ENCODE measurements around the gene CLIC4. TPM values are rescaled to one million over a fixed set of nuclear protein-coding genes. Genes with fewer than 3 reads are reported as not detected.
"Not testable (repeated sequence)": the region's sequence is repeated elsewhere in the genome, so short reads cannot be mapped to it uniquely, and the experiment has no call there.

CLIC4 gene
- total RNA-seq, 1 donor from 2014 or later = 526 TPM

- DNase-seq (ENCODE audit: extremely low read depth, low read depth, low spot score) = peak; percentile 91
These were observed 24.7 kb downstream of the CLIC4 start for GRCh38 chr1:24769656-24770651.

GRCh38 chr1:24770881-24771280, 25.6 kb downstream of the CLIC4 start:
- DNase-seq (ENCODE audit: extremely low read depth, low read depth, low spot score) = no peak

DNA sequence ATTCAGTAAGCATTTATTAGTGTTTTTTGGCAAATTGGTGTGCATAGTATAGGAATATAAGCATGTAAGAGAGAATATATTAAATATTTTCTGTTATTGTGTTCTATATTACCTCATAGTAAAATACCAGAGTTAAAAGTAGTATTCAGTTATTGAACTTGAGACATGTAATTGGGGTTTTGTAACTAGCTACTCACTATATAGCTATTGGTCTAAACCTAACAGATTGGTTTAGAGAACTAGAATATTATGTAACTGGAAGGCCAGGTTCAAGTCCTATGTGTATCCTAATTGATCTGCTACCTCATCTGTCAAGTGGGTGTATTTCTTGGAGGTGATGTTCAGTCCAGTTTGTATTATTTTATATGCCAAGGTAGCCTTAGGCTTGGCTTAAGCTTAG, 26.3 kb downstream of the CLIC4 start:
- no peak for DNase-seq (ENCODE audit: extremely low read depth, low read depth, low spot score)

- no peak for DNase-seq (ENCODE audit: extremely low read depth, low read depth, low spot score)
These were observed 28.4 kb downstream of the CLIC4 start for GRCh38 chr1:24773618-24774017.

DNA sequence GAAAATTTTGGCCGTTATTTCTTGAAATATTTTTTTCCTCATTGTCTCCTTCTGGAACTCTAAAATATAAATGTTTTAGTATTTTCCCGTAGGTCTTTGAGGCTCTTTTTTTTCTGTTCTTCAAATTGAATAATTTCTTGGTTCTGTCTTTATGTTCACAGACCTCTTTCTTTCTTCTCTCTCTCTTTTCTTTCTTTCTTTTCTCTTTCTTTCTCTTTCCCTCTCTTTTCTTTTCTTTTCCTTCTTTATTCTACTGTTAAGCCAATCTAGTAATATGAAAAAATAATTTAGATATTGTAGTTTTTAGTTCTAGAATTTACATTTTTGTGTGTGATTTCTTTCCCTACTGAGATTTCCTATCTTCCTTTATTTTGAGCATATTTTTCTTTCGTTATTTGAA, 30.1 kb downstream of the CLIC4 start:
- DNase-seq (ENCODE audit: extremely low read depth, low read depth, low spot score) = no peak

DNA sequence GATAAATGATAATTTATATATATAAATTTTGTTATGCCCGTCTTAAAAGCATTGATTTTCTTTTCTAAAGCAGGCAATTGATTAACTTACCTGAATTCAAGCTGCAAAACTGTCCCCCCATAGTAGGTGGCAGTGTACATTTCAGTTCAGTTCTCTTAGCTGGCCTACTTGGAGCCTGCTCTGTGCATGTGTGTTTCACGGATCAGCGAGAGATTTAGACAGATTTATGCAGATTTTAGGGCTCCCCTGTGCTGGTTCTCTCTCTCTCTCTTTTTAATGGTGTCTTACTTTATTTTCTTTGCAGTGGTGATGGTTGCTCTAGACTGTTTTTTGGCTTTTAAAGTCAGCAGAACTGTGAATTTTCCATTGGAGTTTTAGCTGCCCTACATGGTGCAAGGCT, 30.7 kb downstream of the CLIC4 start:
- no peak for DNase-seq (ENCODE audit: extremely low read depth, low read depth, low spot score)

DNA sequence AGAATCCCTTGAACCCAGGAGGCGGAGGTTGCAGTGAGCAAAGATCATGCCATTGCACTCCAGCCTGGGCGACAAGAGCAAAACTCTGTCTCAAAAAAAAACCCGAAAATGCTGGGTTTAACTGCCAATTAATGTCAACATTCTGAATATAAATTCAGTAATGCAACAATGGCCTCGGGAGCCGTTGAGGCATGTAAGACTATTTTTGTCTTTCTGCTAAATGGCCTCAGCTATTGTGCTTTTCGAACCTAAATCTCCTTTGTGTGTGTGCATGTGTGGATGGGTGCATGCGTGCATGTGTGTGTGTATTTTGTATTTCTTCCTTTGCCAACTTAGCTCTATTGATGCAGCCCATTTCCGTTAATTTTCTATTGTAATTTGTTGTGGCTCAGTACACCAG, 31.6 kb downstream of the CLIC4 start:
- no peak for DNase-seq (ENCODE audit: extremely low read depth, low read depth, low spot score)

DNA sequence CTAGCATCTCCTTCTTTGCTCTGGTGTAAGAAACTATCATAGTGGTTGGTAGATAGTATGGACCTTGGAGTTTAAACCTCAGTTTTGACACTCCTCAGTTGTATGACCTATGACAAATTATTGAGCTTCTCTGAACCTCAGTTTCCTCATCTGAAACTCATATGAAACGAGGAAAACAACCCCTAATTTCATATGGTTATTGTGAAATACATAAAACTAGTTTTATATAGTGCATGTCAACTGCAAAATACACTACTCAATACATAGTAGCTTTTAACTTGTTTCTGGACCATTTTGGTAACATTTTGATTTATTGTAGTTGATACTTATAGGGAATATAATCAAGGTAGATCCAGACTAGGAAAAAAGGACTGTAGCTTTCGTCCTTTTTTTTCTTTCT, 32.9 kb downstream of the CLIC4 start:
- DNase-seq (ENCODE audit: extremely low read depth, low read depth, low spot score) = no peak

DNA sequence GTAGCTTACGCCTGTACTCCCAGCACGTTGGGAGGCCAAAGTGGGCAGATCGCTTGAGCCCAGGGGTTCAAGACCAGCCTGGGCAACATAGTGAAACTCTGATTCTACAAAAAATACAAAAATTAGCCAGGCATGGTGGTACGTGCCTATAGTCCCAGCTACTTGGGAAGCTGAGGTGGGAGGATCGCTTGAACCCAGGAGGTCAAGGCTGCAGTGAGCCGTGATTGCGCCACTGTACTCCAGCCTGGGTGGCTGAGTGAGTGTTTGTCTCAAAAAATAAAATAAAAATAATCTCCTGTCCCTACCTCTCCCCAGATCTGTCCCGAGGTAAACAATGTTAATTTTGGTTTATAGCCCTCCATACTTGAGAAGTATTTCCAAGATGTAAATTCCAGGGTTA, 34.0 kb downstream of the CLIC4 start:
- not testable (repeated sequence) for DNase-seq (ENCODE audit: extremely low read depth, low read depth, low spot score)

- DNase-seq (ENCODE audit: extremely low read depth, low read depth, low spot score) = no peak
These were observed 34.6 kb downstream of the CLIC4 start for GRCh38 chr1:24779689-24780464.

DNA sequence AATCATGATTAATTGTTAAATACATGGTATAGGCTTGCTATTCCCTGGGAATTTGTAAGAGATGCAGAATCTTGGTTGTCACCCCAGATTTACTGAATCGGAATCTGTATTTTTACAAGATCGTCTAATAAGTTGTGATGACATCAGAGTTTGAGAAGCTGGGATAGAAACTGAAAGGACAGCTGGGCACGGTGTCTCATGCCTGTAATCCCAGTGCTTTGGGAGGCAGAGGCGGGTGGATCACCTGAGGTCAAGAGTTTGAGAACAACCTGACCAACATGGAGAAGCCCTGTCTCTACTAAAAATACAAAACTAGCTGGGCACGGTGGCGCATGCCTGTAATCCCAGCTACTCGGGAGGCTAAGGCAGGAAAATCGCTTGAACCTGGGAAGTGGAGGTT, 35.4 kb downstream of the CLIC4 start:
- not testable (repeated sequence) for DNase-seq (ENCODE audit: extremely low read depth, low read depth, low spot score)

DNA sequence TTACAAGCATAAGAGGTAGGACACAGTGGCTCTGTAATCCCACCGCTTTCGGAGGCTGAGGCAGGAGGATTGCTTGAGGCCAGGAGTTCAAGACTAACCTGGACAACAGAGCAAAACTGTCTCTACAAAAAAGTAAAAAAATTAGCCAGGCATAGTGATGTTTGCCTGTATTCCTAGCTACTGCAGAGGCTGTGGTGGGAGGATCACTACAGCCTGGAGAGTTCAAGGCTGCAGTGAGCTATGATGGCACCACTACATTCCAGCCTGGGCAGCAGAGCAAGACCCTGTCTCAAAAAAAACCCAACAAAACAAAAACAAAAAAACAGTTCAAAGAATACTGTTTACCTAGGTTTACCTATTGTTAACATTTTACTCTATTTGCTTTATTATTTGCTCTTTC, 37.4 kb downstream of the CLIC4 start:
- no peak for DNase-seq (ENCODE audit: extremely low read depth, low read depth, low spot score)

DNA sequence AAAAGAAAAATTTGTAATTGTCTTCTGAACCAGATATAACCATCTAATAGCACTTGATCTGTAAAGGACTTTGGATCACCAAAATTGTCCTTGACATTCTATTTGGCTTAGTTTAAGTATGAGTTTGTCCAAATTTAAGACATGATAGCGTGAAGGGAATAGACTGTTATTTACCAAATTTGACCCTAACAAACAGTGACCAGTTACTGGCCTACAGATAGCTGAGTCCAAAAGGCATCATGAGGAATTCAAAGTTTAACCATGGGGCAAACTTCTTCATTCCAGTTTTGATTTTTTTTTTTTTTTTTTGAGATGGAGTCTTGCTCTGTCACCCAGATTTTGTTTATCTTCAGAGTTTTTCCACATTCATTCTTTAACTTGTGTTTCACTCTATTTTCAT, 38.5 kb downstream of the CLIC4 start:
- no peak for DNase-seq (ENCODE audit: extremely low read depth, low read depth, low spot score)

- DNase-seq (ENCODE audit: extremely low read depth, low read depth, low spot score) = no peak
These were observed 40.9 kb downstream of the CLIC4 start for GRCh38 chr1:24786191-24786590.

- no peak for DNase-seq (ENCODE audit: extremely low read depth, low read depth, low spot score)
These were observed 45.2 kb downstream of the CLIC4 start for GRCh38 chr1:24790490-24790889.

DNA sequence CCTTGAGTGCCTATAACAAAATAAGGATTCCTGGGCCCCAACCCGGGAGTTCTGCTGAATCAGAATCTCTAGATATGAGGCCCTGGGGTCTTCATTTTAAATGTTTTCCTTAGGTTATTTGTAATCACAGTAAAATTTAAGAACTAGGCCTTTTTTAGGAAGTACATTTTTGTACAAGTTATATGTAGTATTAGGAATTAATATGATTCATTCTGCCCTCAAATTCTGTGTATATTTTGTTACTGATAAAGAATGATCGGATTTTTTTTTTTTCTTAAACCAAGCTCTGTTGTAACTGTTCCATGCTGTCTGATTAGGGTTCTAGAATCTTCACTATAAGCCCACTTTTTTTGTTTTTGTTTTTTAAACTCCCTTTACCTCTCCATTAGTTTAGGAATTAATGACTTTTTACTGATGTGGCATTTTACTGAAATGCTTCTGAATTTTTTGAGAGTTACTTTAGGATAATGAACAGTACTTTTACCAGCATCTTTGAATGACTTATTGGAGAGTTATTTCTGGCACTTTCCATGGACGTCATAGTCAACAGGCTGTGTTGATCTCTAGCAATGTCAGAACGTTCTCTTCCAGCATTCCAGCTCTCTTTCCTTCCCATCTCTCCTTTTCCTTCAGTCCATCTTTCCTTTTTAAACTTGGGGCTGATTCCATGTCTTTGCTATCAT, 48.3 kb downstream of the CLIC4 start:
- DNase-seq (ENCODE audit: extremely low read depth, low read depth, low spot score) = no peak

DNA sequence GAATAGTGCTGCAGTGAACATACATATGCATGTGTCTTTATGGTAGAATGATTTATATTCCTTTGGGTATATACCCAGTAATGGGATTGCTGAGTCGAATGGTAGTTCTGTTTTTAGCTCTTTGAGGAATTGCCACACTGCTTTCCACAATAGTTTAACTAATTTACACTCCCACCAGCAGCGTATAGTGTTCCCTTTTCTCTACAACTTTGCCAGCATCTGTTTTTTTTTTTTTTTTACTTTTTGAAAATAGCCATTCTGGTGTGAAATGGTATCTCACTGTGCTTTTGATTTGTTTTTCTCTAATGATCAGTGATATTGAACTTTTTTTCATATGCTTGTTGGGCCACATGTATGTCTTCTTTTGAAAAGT, 48.9 kb downstream of the CLIC4 start:
- not testable (repeated sequence) for DNase-seq (ENCODE audit: extremely low read depth, low read depth, low spot score)

GRCh38 chr1:24795236-24795635, 50.0 kb downstream of the CLIC4 start:
- no peak for DNase-seq (ENCODE audit: extremely low read depth, low read depth, low spot score)

- DNase-seq (ENCODE audit: extremely low read depth, low read depth, low spot score) = no peak
These were observed 51.3 kb downstream of the CLIC4 start for GRCh38 chr1:24796524-24796923.

- DNase-seq (ENCODE audit: extremely low read depth, low read depth, low spot score) = not testable (repeated sequence)
These were observed 54.0 kb downstream of the CLIC4 start for GRCh38 chr1:24799242-24799641.

DNA sequence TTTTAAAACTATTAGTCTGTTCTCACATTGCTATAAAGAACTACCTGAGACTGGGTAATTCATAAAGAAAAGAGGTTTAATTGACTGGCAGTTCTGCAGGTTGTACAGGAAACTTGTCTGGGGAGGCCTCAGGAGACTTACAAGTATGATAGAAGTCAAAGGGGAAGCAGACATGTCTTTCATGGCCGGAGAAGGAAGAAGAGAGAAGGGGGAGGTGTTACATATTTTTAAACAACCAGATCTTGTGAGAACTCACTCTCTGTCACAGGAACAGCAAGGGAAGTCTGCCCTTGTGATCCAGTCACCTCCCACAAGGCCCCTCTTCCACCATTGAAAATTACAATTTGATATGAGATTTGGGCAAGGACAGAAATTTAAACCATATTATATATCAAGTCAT, 55.9 kb downstream of the CLIC4 start:
- DNase-seq (ENCODE audit: extremely low read depth, low read depth, low spot score) = no peak
